Neural cell (in vitro differentiated cells): ENCODE results near the gene OAT. TPM values are rescaled to one million over a fixed set of nuclear protein-coding genes. Genes with fewer than 3 reads are reported as not detected.

Experiments used
- H2AFZ ChIP-seq: fragments of 200-600, 300-800 bp; sonication (generic), shearing (Covaris generic); 2 replicates; pipeline ENCODE4 v1.6.0; 2014; ENCODE audit warnings: low read depth, mild to moderate bottlenecking, antibody characterized with exemption, low read length, moderate library complexity
- H3F3A ChIP-seq: fragments of 200-600 bp; shearing (Covaris generic); 2 replicates; pipeline ENCODE4 v1.6.1; 2016; ENCODE audit warnings: mild to moderate bottlenecking, moderate library complexity, mixed read lengths, antibody characterized with exemption, low read length; ENCODE audit not compliant: insufficient read depth, poor library complexity, severe bottlenecking
- H3K27ac ChIP-seq: fragments of 200-600, 300-800 bp; sonication (generic), shearing (Covaris generic); 2 replicates; pipeline ENCODE4 v1.5.1; 2014; ENCODE audit warnings: mild to moderate bottlenecking, low read length, moderate library complexity
- H3K27me3 ChIP-seq: fragments of 300-800, 200-600 bp; sonication (generic), shearing (Covaris generic); 2 replicates; pipeline ENCODE4 v1.6.0; 2014; ENCODE audit warnings: mild to moderate bottlenecking, low read depth, low read length, moderate library complexity; ENCODE audit not compliant: insufficient read depth
- H3K36me3 ChIP-seq: fragments of 300-800, 200-600 bp; sonication (generic), shearing (Covaris generic); 2 replicates; pipeline ENCODE4 v1.5.1; 2014; ENCODE audit warnings: mild to moderate bottlenecking, antibody characterized with exemption, low read length, moderate library complexity; ENCODE audit not compliant: insufficient read depth
- H3K4me2 ChIP-seq: fragments of 300-800, 200-600 bp; sonication (generic), shearing (Covaris generic); 2 replicates; pipeline ENCODE4 v1.6.0; 2014; ENCODE audit warnings: mild to moderate bottlenecking, low read length
- H3K4me3 ChIP-seq: fragments of 300-800, 200-600 bp; sonication (generic), shearing (Covaris generic); 2 replicates; pipeline ENCODE4 v1.5.1; 2014; ENCODE audit warnings: mild to moderate bottlenecking, low read length, moderate library complexity
- H3K79me2 ChIP-seq: fragments of 200-600 bp; shearing (Covaris generic); replicated peaks from 2 replicates; pipeline ENCODE4 v1.6.0; 2014; ENCODE audit warnings: mild to moderate bottlenecking, low read length, moderate library complexity; ENCODE audit not compliant: insufficient read depth
- H3K9ac ChIP-seq: fragments of 300-800, 200-600 bp; sonication (generic), shearing (Covaris generic); 2 replicates; pipeline ENCODE4 v1.6.1; 2016; ENCODE audit warnings: mild to moderate bottlenecking, low read length, mixed read lengths
- H3K9me2 ChIP-seq: fragments of 200-600 bp; shearing (Covaris generic); 2 replicates; pipeline ENCODE4 v1.6.1; 2016; ENCODE audit warnings: mild to moderate bottlenecking, low read length, mixed read lengths; ENCODE audit not compliant: insufficient read depth
- H3K9me3 ChIP-seq: fragments of 200-600, 300-800 bp; sonication (generic), shearing (Covaris generic); 2 replicates; pipeline ENCODE4 v1.6.1; 2016; ENCODE audit warnings: mild to moderate bottlenecking, mixed run types, low read length, moderate library complexity, mixed read lengths
- H4K20me1 ChIP-seq: fragments of 200-600 bp; shearing (Covaris generic); 2 replicates; pipeline ENCODE4 v1.6.1; 2016; ENCODE audit warnings: mild to moderate bottlenecking, mixed run types; ENCODE audit not compliant: insufficient read depth
- CTCF ChIP-seq: fragments of 450-650 bp; IDR thresholded peaks from 2 replicates; pipeline ENCODE4 v1.5.1; 2014; ENCODE audit warnings: antibody characterized with exemption, mild to moderate bottlenecking, moderate library complexity; ENCODE audit not compliant: poor library complexity, severe bottlenecking
- EP300 ChIP-seq: fragments of 450-650 bp; conservative IDR thresholded peaks from 2 replicates; pipeline ENCODE4 v1.6.1; 2014; ENCODE audit warnings: antibody characterized with exemption, mild to moderate bottlenecking, moderate library complexity; ENCODE audit not compliant: poor library complexity, severe bottlenecking
- EZH2 ChIP-seq: fragments of 200-600, 300-800 bp; shearing (Covaris generic), sonication (generic); IDR thresholded peaks from 2 replicates; pipeline ENCODE4 v1.6.1; 2014; ENCODE audit warnings: antibody characterized with exemption, low read length, borderline replicate concordance, mild to moderate bottlenecking; ENCODE audit not compliant: insufficient read depth, poor library complexity, severe bottlenecking
- MXI1 ChIP-seq: fragments of 450-650 bp; conservative IDR thresholded peaks from 2 replicates; pipeline ENCODE4 v1.6.1; 2014; ENCODE audit warnings: antibody characterized with exemption, mild to moderate bottlenecking; ENCODE audit not compliant: poor library complexity, severe bottlenecking
- POLR2AphosphoS5 ChIP-seq: IDR thresholded peaks from 2 replicates; pipeline ENCODE4 v1.6.1; 2012
- RAD21 ChIP-seq: fragments of 450-650 bp; conservative IDR thresholded peaks from 2 replicates; pipeline ENCODE4 v1.6.1; 2014; ENCODE audit warnings: antibody characterized with exemption, mild to moderate bottlenecking, moderate library complexity
- REST ChIP-seq: IDR thresholded peaks from 2 replicates; pipeline ENCODE4 v1.6.1; 2012; ENCODE audit warnings: borderline replicate concordance
- SMC3 ChIP-seq: fragments of 450-650 bp; conservative IDR thresholded peaks from 2 replicates; pipeline ENCODE4 v1.6.1; 2014; ENCODE audit warnings: antibody characterized with exemption, mild to moderate bottlenecking, moderate library complexity; ENCODE audit not compliant: poor library complexity
- TAF1 ChIP-seq: IDR thresholded peaks from 2 replicates; pipeline ENCODE4 v1.6.1; 2012; ENCODE audit warnings: low read depth
- polyA plus RNA-seq: library from polyadenylated mRNA; depleted of rRNA; stranded (reverse); fragments of >200 nt; gene quantifications from 2 replicates; pipeline ENCODE4 v1.2.3, GENCODE V29; 2014

Gene OAT
- polyA plus RNA-seq, 1 donor from 2014 or later, result 132 TPM

GRCh38 chr10:124458473-124458872, 39.8 kb upstream of the OAT start:
- H3K9me3 ChIP-seq, result no peaks in the 10 kb centered on the region
- peaks cover 3% of the 10 kb centered on the region for H3K27me3 ChIP-seq
- H3K27ac ChIP-seq, result no peak overlapping the region
- TF ChIP-seq RAD21 (no peak), CTCF (no peak), MXI1 (no peak), EZH2 (no peak), SMC3 (no peak), EP300 (no peak), POLR2AphosphoS5 (no peak), REST (no peak), TAF1 (no peak)
- H3F3A ChIP-seq, result no peaks in the 10 kb centered on the region
- H4K20me1 ChIP-seq, result no peaks in the 10 kb centered on the region
- H3K9ac ChIP-seq, result no peak overlapping the region
- H3K9me2 ChIP-seq, result no peaks in the 10 kb centered on the region
- H3K36me3 ChIP-seq, result no peaks in the 10 kb centered on the region
- H3K4me2 ChIP-seq, result no peak overlapping the region
- H3K4me3 ChIP-seq, result no peak overlapping the region
- no peaks in the 10 kb centered on the region for H3K79me2 ChIP-seq
- H2AFZ ChIP-seq, result no peak overlapping the region

- H3K9ac ChIP-seq, result no peak overlapping the region
- H3F3A ChIP-seq, result no peaks in the 10 kb centered on the region
- H3K9me2 ChIP-seq, result no peaks in the 10 kb centered on the region
- H3K36me3 ChIP-seq, result no peaks in the 10 kb centered on the region
- H3K9me3 ChIP-seq, result no peaks in the 10 kb centered on the region
- H3K79me2 ChIP-seq, result no peaks in the 10 kb centered on the region
- H3K4me2 ChIP-seq, result no peak overlapping the region
- no peak for TF ChIP-seq SMC3
- no peak for TF ChIP-seq RAD21
- TF ChIP-seq EP300, result no peak
- TF ChIP-seq EZH2, result no peak
- no peak for TF ChIP-seq TAF1
- TF ChIP-seq POLR2AphosphoS5, result no peak
- TF ChIP-seq MXI1, result no peak
- TF ChIP-seq CTCF, result no peak
- TF ChIP-seq REST, result no peak
- no peak overlapping the region for H3K27ac ChIP-seq
- H3K4me3 ChIP-seq, result no peak overlapping the region
- H3K27me3 ChIP-seq, result peaks cover 24% of the 10 kb centered on the region
- H4K20me1 ChIP-seq, result no peaks in the 10 kb centered on the region
- H2AFZ ChIP-seq, result no peak overlapping the region
Observed at GRCh38 chr10:124455441-124455840, 36.7 kb upstream of the OAT start.
